ENCODE measurements around the gene SNX20.

SNX20 gene

DNA sequence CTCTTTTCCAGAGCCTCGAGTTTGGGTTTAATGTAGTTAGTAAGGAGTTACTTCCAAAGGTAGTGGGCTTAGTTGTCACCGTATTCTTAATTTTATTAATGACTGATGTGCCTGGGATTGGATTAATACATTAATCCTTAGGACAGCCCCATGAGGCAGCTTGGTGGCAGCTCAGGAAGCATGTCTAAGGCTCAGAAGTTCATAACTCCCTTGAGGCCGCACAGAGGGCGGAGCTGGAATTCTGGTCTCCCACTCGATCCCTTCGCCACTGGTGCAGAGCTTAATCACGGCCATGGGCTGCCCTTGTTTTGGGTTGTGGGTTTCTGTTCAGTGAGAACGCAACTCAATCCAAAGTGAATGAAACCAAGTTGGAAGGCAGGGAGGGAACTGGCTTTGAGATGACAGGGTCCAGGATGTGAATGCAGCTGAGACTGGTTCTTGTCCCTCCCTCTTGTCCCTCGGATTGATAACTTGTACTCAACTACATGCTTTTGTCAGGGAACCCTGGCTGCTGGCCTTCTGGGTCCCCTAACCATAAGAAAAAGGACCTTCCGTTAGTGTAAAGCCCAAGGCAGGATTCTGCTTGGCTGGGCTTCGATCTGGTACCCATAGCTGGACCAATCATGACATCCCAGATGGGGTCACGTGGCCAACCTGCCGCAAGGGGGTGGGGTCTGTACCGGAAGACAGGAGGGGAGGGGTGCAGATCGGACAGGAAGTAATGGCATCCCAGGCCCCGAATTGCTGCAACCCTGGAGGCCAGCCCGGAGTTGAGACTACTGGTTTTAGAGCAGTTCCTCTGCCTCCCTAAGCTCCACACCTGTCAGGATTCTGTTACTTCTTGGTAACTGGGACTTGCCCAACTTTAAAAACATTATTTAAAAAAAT is 45.4 kb downstream of the SNX20 start:
- peak in 1 of 2 experiments; percentile 21 for DNase-seq (ENCODE audit: low read depth in 2 of 2)

DNA sequence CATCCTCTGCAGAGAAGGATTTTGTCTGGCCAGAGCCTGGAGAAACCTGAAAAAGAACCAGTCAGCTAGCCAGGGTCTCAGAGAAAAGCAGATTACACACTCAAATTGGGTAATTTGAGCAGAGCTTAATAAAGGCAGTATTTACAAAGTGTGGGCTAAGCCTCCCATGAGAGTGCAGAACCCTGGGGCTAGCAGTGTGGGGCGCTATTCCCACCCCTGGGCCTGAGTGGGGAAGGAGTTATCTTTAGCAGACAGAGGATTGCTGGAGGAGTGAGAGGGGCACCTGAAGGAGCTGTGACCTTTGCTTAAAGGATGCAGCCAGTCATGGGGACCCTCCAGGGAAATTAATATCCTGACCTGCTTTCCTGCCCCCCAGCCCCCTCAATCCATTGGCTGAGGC is 46.2 kb downstream of the SNX20 start:
- no peak for DNase-seq (ENCODE audit: low read depth in 2 of 2)

DNA sequence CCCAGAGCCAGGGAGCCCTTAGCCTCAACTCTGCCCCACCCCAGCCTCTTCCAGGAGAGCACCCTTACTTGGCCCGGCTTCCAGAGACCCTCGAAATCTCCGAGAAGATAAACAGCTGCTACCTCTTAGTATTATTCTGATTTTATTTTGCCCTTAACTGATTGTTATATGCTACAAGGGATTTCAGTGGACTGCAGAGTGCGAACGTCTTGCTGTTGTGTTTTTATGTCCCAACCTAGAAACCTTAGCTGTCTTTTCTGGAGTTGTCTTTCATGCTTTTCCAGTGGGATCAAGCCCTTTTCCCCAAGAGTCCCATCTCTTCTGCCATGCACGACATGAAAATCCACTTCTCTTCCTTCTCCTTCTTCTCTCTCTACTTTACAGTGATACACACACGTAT is 47.0 kb downstream of the SNX20 start:
- no peak for DNase-seq (ENCODE audit: low read depth in 2 of 2)

DNA sequence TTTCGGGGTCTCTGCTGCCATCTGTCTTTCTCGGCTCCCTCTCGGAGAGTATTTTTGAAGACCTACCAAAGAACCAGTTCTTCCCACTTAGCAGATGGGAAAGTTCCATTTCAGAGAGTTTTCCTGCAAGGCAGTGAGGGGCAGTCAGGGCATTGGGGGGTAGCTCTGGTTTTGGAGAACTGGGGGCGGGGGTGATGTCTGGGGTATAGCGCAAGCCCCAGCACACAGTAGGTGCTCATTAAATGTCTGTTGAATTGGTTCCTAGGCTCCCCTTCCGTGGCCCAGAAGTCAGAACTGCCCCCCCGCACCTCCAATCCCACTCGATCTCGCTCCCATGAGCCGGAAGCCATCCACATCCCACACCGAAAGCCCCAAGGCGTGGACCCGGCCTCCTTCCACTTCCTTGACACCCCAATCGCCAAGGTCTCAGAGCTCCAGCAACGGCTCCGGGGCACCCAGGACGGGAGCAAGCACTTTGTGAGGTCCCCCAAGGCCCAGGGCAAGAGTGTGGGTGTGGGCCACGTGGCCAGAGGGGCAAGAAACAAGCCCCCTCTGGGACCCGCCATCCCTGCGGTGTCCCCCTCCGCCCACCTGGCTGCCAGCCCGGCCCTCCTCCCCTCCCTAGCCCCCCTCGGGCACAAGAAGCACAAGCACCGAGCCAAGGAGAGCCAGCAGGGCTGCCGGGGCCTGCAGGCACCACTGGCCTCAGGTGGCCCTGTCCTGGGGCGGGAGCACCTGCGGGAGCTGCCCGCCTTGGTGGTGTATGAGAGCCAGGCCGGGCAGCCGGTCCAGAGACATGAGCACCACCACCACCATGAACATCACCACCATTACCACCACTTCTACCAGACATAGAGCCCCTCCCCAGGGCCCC is 47.9 kb downstream of the SNX20 start:
- DNase-seq (ENCODE audit: low read depth in 2 of 2): no peak

DNA sequence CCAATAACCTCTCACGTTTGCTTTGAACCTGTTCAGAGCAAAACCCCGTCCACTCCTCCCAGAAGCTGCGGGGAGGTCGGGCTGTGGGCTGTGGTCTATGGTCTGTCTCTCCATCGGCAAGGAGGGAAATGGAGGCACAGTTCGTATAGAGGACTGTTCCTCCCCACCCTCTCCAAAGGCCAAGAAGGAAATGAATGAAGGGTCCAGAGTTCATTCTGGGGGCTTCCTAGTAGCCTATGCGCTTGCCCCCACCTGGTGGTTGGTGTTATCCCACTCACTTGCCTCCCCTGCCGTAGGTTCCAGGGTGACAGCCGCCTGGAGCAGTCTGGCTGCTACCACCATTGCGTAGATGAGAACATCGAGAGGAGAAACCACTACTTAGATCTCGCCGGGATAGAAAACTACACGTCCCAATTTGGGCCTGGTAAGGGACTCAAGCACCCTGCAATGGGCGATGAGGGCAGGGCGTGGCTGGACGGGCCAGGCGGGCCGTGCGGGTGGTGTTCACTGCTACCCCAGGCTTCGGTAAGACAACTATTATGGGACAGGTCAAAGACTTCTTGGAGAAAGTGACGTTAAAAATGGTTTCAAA is 49.0 kb downstream of the SNX20 start:
- no peak for DNase-seq (ENCODE audit: low read depth in 2 of 2)

DNA sequence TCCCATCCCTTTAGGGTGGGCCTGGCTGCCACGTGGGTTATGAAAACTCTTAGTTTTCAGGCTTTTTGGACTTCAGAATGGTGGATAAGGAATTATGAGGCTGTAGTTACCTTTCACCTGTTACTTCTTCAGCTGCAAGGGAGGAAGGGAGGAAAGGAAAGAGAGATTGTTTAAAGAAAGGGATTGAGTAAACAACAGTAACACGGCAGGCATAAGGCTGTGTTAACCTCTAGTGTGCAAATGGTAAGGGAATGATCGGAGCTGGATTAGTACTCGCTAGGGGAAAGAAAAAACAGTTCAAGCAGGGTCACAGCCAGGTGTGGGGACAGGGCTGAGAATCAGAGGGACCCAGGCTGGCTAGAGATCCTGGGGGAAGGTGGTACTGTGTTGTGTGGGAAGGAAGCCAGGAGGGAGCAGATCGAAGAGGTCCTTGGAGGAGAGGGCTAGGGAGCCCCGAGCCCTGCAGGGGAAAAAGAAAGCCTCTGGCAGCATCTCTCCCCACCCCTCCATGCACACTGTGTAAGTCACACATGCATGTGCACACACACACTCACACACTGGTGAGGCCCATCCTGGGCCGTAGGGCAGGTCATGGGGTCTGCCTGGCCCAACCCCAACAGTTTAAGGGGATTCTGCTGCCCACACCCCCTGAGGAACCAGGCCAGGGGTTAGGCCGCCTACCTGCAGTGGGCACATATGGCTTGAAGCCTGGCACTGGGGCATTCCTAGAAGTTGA is 49.7 kb downstream of the SNX20 start:
- no peak for DNase-seq (ENCODE audit: low read depth in 2 of 2)

DNA sequence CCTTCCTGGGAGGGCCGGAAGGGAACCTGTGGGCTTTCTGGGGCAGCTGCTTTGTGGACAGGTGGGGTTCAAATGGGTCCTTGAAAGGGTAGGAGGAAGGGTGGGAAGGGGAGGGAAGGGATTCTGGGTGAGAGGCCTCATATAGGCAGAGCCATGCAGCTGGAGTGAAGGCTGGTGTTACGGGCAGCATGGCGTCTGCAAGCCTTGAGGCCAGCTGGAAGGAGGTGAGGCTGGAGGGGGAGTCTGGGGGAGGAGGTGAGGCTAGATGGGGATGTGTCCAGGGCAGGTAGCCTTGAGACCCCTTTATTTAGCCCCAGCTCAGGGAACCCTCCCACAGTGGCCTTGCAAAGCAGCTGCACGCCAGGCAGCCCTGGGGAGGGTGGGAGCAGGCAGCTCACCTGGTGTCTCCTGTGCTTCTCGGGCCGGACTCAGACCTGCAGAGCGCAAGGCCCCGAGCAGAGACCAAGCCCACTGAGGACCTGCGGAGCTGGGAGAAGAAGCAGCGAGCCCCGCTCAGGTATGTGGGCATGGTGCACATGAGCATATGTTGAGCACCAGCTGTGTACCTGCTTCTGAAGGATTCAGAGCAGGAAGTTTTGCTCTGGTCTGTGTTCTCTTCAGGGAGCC is 50.6 kb downstream of the SNX20 start:
- no peak for DNase-seq (ENCODE audit: low read depth in 2 of 2)

DNA sequence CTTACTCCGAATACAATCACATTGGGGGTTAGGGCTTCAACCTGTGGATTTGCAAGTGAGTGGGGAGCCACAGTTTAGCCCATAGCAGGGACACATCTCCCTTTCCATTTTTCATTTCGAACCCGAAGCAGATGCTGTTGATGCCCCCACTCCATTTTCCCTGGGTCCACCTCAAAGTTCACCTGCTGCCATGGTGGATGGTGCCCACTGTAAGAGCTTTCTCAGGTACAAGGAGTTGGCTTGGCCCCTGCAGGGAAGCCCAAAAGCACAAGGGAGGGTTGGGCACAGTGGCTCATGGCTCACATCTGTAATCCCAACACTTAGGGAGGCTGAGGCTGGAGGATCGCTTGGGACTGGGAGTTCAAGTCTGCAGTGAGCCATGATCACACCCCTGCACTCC is 51.8 kb downstream of the SNX20 start:
- DNase-seq (ENCODE audit: low read depth in 2 of 2): no peak

DNA sequence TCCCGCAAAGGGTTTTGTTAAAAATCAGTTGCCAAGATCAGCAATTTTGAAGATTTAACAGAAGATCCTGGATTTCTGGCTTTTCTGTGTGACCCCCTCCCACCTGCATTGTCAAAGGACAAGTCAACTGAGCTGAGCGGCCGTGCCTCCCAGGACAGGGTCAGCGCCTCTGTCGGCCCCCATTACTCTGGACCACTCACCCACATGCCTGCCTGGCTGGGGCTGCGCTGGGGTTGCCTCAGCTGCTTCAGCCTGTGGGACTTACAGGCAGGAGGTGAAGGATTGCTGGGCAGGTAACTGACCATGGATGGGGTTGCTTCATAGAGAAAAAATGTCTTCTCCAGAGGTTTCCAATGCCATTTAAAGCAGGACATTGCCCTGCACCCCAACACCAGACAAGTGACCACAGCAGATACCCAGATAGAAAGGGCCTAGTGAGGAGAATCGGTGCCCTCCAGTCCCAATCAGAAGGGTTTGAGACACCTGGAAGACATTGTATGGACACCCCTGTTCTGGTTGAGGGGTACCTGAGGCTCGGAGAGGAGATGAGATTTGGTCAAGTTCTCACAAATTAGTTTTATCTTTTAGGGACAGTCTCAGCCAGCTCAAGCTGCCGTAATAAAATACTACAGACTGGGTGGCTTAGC is 52.8 kb downstream of the SNX20 start:
- DNase-seq (ENCODE audit: low read depth in 2 of 2): no peak

DNA sequence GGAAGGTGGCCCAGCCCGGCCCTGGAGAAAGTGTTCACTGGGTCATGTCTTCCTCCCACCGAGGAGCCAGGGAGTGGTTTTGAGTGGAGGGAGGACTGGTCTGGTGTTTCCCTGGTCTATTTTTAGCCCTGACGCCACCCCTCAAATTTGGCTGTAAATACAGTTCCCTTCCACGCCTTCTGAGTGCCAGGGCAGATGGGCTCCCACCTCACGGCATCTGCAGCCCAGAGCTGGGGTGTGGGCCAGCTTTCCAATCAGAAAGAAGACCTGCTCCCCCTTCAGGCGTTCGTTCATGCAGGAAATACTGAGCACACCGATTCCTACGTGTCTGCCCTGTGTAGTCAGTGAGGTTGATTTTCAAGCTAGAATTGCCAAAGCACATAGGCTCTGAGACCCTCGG is 53.7 kb downstream of the SNX20 start:
- DNase-seq (ENCODE audit: low read depth in 2 of 2): peak in 1 of 2 experiments; percentile 21

DNA sequence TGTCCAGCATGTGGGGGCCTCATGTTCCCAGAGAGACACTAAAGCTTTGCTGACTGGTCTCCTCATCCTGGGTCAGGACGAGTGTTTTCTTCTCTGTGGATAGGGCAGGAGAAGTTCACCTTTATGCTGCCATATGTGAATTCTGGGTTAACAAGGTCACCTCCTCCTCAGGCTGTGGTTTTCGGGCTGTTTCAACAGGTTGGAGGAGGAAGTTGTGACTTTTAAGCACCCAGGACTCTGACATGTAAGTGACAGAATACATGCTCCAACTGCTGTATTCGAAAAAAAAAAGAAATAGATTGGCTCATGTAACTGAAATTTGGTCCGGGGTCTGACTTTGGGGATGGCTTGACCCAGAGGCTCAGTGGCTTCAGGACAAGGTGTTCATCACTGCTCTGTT is 54.2 kb downstream of the SNX20 start:
- DNase-seq (ENCODE audit: low read depth in 2 of 2): no peak

DNA sequence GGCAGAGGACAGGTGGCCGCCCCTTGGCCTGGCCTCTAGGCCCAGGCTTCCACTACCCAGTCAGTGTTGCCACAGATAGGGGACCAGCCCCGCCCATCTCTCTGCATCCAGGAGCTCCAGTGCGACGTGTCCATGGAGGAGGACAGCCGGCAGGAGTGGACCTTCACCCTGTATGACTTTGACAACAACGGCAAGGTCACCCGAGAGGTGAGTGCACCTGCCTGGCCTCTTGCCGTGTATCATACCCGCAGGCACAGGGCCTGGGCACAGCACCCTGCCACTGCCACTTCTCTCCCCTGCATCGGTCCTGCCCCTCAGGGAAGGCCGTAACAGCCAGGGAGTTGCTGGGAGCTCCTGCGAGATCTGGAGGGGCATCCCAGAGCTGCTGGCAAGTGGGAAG is 55.7 kb downstream of the SNX20 start:
- no peak for DNase-seq (ENCODE audit: low read depth in 2 of 2)

DNA sequence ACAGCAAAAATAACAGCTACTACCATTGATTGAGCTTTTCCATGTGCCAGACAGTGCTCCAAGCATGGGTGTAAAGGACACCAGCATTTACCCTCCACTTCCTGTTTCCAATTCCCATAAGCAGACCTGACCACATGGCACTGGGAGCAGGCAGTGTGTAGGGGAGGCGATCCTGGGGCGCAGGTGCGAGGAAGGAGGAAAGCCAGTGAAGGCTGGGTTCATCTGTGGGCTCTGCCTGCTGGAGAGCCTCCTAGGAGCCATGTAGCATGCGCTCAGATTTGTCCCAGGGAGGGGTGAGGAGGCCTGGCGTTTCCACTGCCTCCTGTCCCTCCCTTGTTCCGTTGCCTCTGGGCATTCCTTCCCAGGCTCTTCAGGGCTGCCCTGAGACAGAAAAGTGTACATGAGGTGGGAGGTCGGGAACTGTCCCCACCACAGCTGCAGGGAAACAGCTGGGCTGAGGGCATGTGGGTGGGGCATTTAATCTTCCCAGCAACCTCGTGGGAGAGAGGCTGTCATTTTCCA is 56.6 kb downstream of the SNX20 start:
- DNase-seq (ENCODE audit: low read depth in 2 of 2): no peak

DNA sequence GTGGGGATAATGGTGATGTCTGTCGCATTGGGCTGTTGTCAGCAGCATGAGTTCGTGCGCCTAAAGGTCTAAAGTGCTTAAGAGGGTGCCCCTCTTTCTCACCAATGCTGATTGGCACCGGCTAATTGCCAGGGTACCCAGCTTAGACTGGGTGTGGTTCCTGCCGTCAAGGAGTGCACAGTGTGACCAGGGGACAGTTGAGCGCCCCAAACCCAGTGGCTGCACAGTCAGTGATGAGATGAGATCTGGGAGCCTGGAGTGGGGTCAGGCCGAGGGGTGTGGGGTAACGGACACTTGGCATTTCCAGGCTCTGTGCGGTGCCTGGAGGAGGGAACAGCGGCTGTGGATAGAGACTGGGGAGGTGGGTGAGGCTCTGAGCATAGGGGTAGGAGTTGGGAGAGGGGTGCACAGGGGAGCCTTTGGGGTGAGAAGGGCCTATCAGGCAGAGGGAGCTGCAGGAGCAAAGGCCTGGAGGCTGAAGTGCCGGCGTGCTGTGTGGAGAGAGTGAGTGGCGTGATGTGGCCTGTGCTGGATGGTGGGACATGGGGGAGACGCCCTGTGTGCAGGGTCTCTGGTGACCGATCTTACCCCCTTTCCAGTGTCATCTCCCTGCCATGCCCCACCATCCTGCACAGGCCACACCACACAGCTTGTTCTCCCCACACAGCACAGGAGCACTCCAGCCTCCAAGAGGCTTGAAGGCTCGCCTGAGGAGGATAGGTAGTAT is 58.3 kb downstream of the SNX20 start:
- no peak for DNase-seq (ENCODE audit: low read depth in 2 of 2)

DNA sequence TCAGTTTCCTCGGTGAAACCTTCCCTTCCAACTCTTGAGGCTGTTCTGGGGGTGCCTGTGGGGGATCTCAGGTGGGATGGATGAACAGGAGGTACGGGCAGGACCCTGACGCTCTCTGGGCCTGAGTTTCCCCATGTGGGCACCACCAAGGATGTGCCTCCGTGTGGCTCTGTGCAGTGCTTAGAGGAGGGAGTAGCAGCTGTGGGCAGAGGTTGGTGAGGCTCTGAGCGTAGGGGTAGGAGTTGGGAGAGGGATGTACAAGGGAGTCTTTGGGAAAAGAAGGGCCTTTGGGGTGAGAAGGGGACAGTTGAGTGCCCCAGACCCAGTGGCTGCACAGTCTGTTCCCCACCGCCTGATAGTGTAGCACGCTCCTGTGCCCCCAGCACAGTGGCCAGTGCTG is 59.1 kb downstream of the SNX20 start:
- no peak for DNase-seq (ENCODE audit: low read depth in 2 of 2)
